B cell (primary cell): ENCODE measurements around the gene IQSEC3. TPM values are rescaled to one million over a fixed set of nuclear protein-coding genes. Genes with fewer than 3 reads are reported as not detected.
A peak's percentile ranks its signal among the peaks of the same experiment; 100 is the strongest.

ENCODE experiments used
- ATAC-seq: fragments of 200-7000 bp; cut with Tn5 transposase; one replicate; pipeline ENCODE4 v1.10.0; 2021; ENCODE audit warnings: low read depth, mild to moderate bottlenecking, moderate number of reproducible peaks, moderate library complexity
- CTCF ChIA-PET: fragments of 350-600 bp; sonication (Branson Sonifier 250); formaldehyde crosslinking; loops from one replicate; lab custom pipeline; 2021; ENCODE audit warnings: antibody characterized with exemption, inconsistent platforms; lab: Charles Lee
- POLR2A ChIA-PET: fragments of 350-600 bp; sonication (Branson Sonifier 250); formaldehyde crosslinking; loops from one replicate; lab custom pipeline; 2021; ENCODE audit warnings: antibody characterized with exemption; lab: Charles Lee
- DNase-seq: peaks from one replicate; pipeline ENCODE4 v3.0.0; 2013
- H2AFZ ChIP-seq: 2 replicates; pipeline ENCODE4 v1.6.1; 2012; ENCODE audit warnings: mild to moderate bottlenecking, low read depth, low read length; ENCODE audit not compliant: insufficient read depth, poor library complexity, severe bottlenecking
- H3K27ac ChIP-seq, 2 donors: 1 replicate in 1 of 2; 2 replicates in 1 of 2; pipeline ENCODE4 v1.5.1; 2012 to 2013; ENCODE audit warnings: low read length in 2 of 2, mild to moderate bottlenecking in 2 of 2, moderate library complexity in 1 of 2
- H3K27me3 ChIP-seq, 4 experiments: fragments of 200-600 bp in 1 of 4; sonication (generic) in 1 of 4; replicated peaks in 1 of 4; 1 replicate in 2 of 4; 2 replicates in 2 of 4; pipeline versions ENCODE4 v1.6.1 to v1.7.0; 2013 to 2016; ENCODE audit warnings: low read length in 3 of 4, mild to moderate bottlenecking in 2 of 4, mixed read lengths in 1 of 4, moderate library complexity in 1 of 4; ENCODE audit not compliant: insufficient read depth in 4 of 4, control insufficient read depth in 3 of 4; ENCODE audit errors: control extremely low read depth in 1 of 4
- H3K36me3 ChIP-seq, 2 experiments: replicated peaks in 1 of 2; 1 replicate in 1 of 2; 2 replicates in 1 of 2; pipeline versions ENCODE4 v1.6.1 to v1.7.1; 2013; ENCODE audit warnings: low read length in 1 of 2; ENCODE audit not compliant: insufficient read depth in 2 of 2, control insufficient read depth in 1 of 2; ENCODE audit errors: control extremely low read depth in 1 of 2, extremely low read depth in 1 of 2
- H3K4me1 ChIP-seq, 2 donors: fragments of 200-600 bp in 1 of 2; sonication (generic) in 1 of 2; 1 replicate in 1 of 2; 2 replicates in 1 of 2; pipeline versions ENCODE4 v1.5.1 to v1.6.1; 2013 to 2017; ENCODE audit warnings: low read length in 2 of 2; ENCODE audit not compliant: control insufficient read depth in 2 of 2, insufficient read depth in 2 of 2
- H3K4me2 ChIP-seq: replicated peaks from 2 replicates; pipeline ENCODE3; 2012; ENCODE audit warnings: mild to moderate bottlenecking, low read depth, low read length; ENCODE audit not compliant: poor library complexity, severe bottlenecking
- H3K4me3 ChIP-seq, 5 experiments: fragments of 200-600 bp in 1 of 5; sonication (generic) in 1 of 5; 1 replicate in 3 of 5; 2 replicates in 2 of 5; pipeline versions ENCODE4 v1.5.1 to v1.7.0; 2011 to 2016; ENCODE audit warnings: low read length in 4 of 5, mild to moderate bottlenecking in 4 of 5, low read depth in 2 of 5, control low read depth in 1 of 5, moderate library complexity in 1 of 5; ENCODE audit not compliant: insufficient read depth in 1 of 5; ENCODE audit errors: control extremely low read depth in 1 of 5, extremely low read depth in 1 of 5
- H3K79me2 ChIP-seq: fragments of 200-600 bp; sonication (generic); one replicate; pipeline ENCODE4 v1.6.0; 2016; ENCODE audit warnings: low read length; ENCODE audit not compliant: control insufficient read depth, insufficient read depth
- H3K9ac ChIP-seq: fragments of 200-600 bp; sonication (generic); 2 replicates; pipeline ENCODE4 v1.6.1; 2017; ENCODE audit warnings: mild to moderate bottlenecking, low read length, moderate library complexity
- H3K9me3 ChIP-seq, 3 donors: one replicate each; pipeline versions ENCODE4 v1.6.1 to v1.7.1; 2013; ENCODE audit warnings: low read length in 2 of 3; ENCODE audit not compliant: control insufficient read depth in 2 of 3, insufficient read depth in 1 of 3; ENCODE audit errors: control extremely low read depth in 1 of 3
- H4K20me1 ChIP-seq: 2 replicates; pipeline ENCODE4 v1.6.0; 2012; ENCODE audit warnings: mild to moderate bottlenecking, low read length; ENCODE audit not compliant: insufficient read depth, control insufficient read depth, poor library complexity, severe bottlenecking
- H3K27ac Mint-ChIP-seq: one replicate; pipeline ENCODE4 v1.8.0; 2021; ENCODE audit warnings: mixed read lengths
- H3K27me3 Mint-ChIP-seq: one replicate; pipeline ENCODE4 v1.8.0; 2021; ENCODE audit warnings: mixed read lengths
- H3K4me1 Mint-ChIP-seq: one replicate; pipeline ENCODE4 v1.8.0; 2021; ENCODE audit warnings: mixed read lengths
- H3K4me3 Mint-ChIP-seq: one replicate; pipeline ENCODE4 v1.8.0; 2021; ENCODE audit warnings: mixed read lengths
- H3K9me3 Mint-ChIP-seq: one replicate; pipeline ENCODE4 v1.8.0; 2022; ENCODE audit warnings: mixed read lengths; ENCODE audit not compliant: insufficient read depth
- CTCF ChIP-seq: fragments of 200-600 bp; IDR thresholded peaks from one replicate; pipeline ENCODE4 v1.8.0; 2022; ENCODE audit warnings: antibody characterized with exemption, mild to moderate bottlenecking
- EZH2 ChIP-seq: IDR thresholded peaks from 2 replicates; pipeline ENCODE4 v1.6.1; 2012; ENCODE audit warnings: borderline replicate concordance, low read depth, mild to moderate bottlenecking, moderate library complexity, low read length; ENCODE audit not compliant: insufficient read depth, poor library complexity, severe bottlenecking
- WGBS: methylation state at CpG from one replicate; pipeline ENCODE4 v1.1.5; 2013; ENCODE audit warnings: missing lambda C conversion rate; ENCODE audit not compliant: insufficient coverage; 5-methylcytosine and 5-hydroxymethylcytosine counted together
- intact Hi-C: fragments of 100-400 bp; cut with micrococcal nuclease; formaldehyde crosslinking; loops from one replicate; pipeline ENCODE4 v1.10.0; 2022
- polyA plus RNA-seq: library from polyadenylated mRNA; depleted of rRNA; stranded (reverse); fragments of >200 nt; gene quantifications from 2 replicates; pipeline ENCODE4 v1.2.3, GENCODE V29; 2012
- total RNA-seq, 2 donors: library from RNA; stranded (reverse); fragments of 120-200 nt in 1 of 2; gene quantifications; 1 replicate in 1 of 2; 2 replicates in 1 of 2; pipeline versions ENCODE4 v1.2.3 to v1.2.4, GENCODE V29; 2013 to 2022

The IQSEC3 gene
- total and polyA plus RNA-seq, 2 donors (not counting 1 experiment from before 2014, with no cell fraction given): 0.01 to 1.8 TPM

GRCh38 chr12:153080-153746, 86.6 kb downstream of the IQSEC3 start:
- Mint-ChIP-seq H3K4me1 (no peaks in the 10 kb centered on the region), H3K9me3 (peaks cover under 1% of the 10 kb centered on the region), H3K4me3 (no peak overlapping the region), H3K27ac (no peak overlapping the region), H3K27me3 (peaks cover 6% of the 10 kb centered on the region)
- Histone ChIP-seq H3K36me3 (no peaks in the 10 kb centered on the region), H3K27me3 (no peaks in the 10 kb centered on the region), H2AFZ (no peak overlapping the region), H3K9ac (no peak overlapping the region), H3K9me3 (peaks cover 0 to 4% (median 0%) of the 10 kb centered on the region in 3 donors), H3K4me2 (no peak overlapping the region), H3K4me3 (no peak overlapping the region), H4K20me1 (no peaks in the 10 kb centered on the region), H3K79me2 (no peaks in the 10 kb centered on the region), H3K4me1 (no peaks in the 10 kb centered on the region), H3K27ac (no peak overlapping the region)
- ChIA-PET CTCF (no interaction called here), POLR2A (no interaction called here)
- ATAC-seq (peak; percentile 31), DNase-seq (peak; percentile 32)
- TF ChIP-seq CTCF (no peak), EZH2 (no peak)
- intact Hi-C loops: no loop called here
- WGBS: 9% methylated on average over 9 of the region's 11 CpGs

GRCh38 chr12:154058-154457, 87.5 kb downstream of the IQSEC3 start:
- Histone ChIP-seq H2AFZ (no peak overlapping the region), H3K9me3 (peaks cover 0 to 4% (median 0%) of the 10 kb centered on the region in 3 donors), H3K79me2 (no peaks in the 10 kb centered on the region), H3K27ac (no peak overlapping the region), H3K9ac (no peak overlapping the region), H4K20me1 (no peaks in the 10 kb centered on the region), H3K36me3 (no peaks in the 10 kb centered on the region), H3K27me3 (no peaks in the 10 kb centered on the region), H3K4me3 (no peak overlapping the region), H3K4me1 (no peaks in the 10 kb centered on the region), H3K4me2 (no peak overlapping the region)
- WGBS: 94% methylated on average over 12 of the region's 12 CpGs
- Mint-ChIP-seq H3K27me3 (peaks cover 6% of the 10 kb centered on the region), H3K9me3 (peaks cover 2% of the 10 kb centered on the region), H3K27ac (no peak overlapping the region), H3K4me3 (no peak overlapping the region), H3K4me1 (no peaks in the 10 kb centered on the region)
- DNase-seq (no peak), ATAC-seq (no peak)
- no peak for TF ChIP-seq EZH2
- no peak for TF ChIP-seq CTCF
- POLR2A ChIA-PET: no interaction called here
- intact Hi-C loops: no loop called here
- CTCF ChIA-PET: no interaction called here
